ENCODE data around the gene ZDHHC14.

Gene ZDHHC14

GRCh38 chr6:157569543-157569942 is 188.6 kb downstream of the ZDHHC14 start:
- no peak overlapping the region for H3K4me3 ChIP-seq (ENCODE audit: insufficient read depth, low read length, poor library complexity, severe bottlenecking)
- no peak overlapping the region for H3K27ac ChIP-seq (ENCODE audit: low read depth, low read length)
- H4K20me1 ChIP-seq (ENCODE audit: low read depth, low read length), result no peaks in the 10 kb centered on the region
- no peak overlapping the region for H3K4me2 ChIP-seq (ENCODE audit: low read depth, low read length, poor library complexity, severe bottlenecking)
- H2AFZ ChIP-seq (ENCODE audit: low read depth, low read length, severe bottlenecking), result no peak overlapping the region
- no peak overlapping the region for H3K9ac ChIP-seq (ENCODE audit: low read length)
- H3F3A ChIP-seq (ENCODE audit: insufficient read depth), result no peaks in the 10 kb centered on the region
- H3K36me3 ChIP-seq (ENCODE audit: low read length), result no peaks in the 10 kb centered on the region
- H3K9me3 ChIP-seq (ENCODE audit: insufficient read depth, low read length), result no peaks in the 10 kb centered on the region
- no peaks in the 10 kb centered on the region for H3K9me2 ChIP-seq (replicated peaks; ENCODE audit: insufficient read depth, low read length)
- no peaks in the 10 kb centered on the region for H3K27me3 ChIP-seq (ENCODE audit: low read length)
- no peaks in the 10 kb centered on the region for H3K79me2 ChIP-seq (ENCODE audit: insufficient read depth, low read length)
- TF ChIP-seq, protein P1, sequence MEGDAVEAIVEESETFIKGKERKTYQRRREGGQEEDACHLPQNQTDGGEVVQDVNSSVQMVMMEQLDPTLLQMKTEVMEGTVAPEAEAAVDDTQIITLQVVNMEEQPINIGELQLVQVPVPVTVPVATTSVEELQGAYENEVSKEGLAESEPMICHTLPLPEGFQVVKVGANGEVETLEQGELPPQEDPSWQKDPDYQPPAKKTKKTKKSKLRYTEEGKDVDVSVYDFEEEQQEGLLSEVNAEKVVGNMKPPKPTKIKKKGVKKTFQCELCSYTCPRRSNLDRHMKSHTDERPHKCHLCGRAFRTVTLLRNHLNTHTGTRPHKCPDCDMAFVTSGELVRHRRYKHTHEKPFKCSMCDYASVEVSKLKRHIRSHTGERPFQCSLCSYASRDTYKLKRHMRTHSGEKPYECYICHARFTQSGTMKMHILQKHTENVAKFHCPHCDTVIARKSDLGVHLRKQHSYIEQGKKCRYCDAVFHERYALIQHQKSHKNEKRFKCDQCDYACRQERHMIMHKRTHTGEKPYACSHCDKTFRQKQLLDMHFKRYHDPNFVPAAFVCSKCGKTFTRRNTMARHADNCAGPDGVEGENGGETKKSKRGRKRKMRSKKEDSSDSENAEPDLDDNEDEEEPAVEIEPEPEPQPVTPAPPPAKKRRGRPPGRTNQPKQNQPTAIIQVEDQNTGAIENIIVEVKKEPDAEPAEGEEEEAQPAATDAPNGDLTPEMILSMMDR (IDR thresholded peaks at IDR 0.05; ENCODE audit: insufficient read depth, low read length, poor library complexity, severe bottlenecking), result no peak
- TF ChIP-seq EZH2phosphoT487 (conservative IDR thresholded peaks at IDR 0.05; ENCODE audit: low read length), result no peak

- no peak overlapping the region for H2AFZ ChIP-seq (ENCODE audit: low read depth, low read length, severe bottlenecking)
- H3K9me3 ChIP-seq (ENCODE audit: insufficient read depth, low read length), result no peaks in the 10 kb centered on the region
- H3K9me2 ChIP-seq (replicated peaks; ENCODE audit: insufficient read depth, low read length), result no peaks in the 10 kb centered on the region
- no peak overlapping the region for H3K27ac ChIP-seq (ENCODE audit: low read depth, low read length)
- TF ChIP-seq, protein P1 (IDR thresholded peaks at IDR 0.05; ENCODE audit: insufficient read depth, low read length, poor library complexity, severe bottlenecking), result no peak
- no peaks in the 10 kb centered on the region for H3K36me3 ChIP-seq (ENCODE audit: low read length)
- H4K20me1 ChIP-seq (ENCODE audit: low read depth, low read length), result no peaks in the 10 kb centered on the region
- H3K4me3 ChIP-seq (ENCODE audit: insufficient read depth, low read length, poor library complexity, severe bottlenecking), result no peak overlapping the region
- no peak overlapping the region for H3K4me2 ChIP-seq (ENCODE audit: low read depth, low read length, poor library complexity, severe bottlenecking)
- no peaks in the 10 kb centered on the region for H3K27me3 ChIP-seq (ENCODE audit: low read length)
- H3F3A ChIP-seq (ENCODE audit: insufficient read depth), result no peaks in the 10 kb centered on the region
- H3K79me2 ChIP-seq (ENCODE audit: insufficient read depth, low read length), result no peaks in the 10 kb centered on the region
- no peak overlapping the region for H3K9ac ChIP-seq (ENCODE audit: low read length)
These were observed 189.1 kb downstream of the ZDHHC14 start for GRCh38 chr6:157570104-157570503.

- Histone ChIP-seq H3F3A (ENCODE audit: insufficient read depth) (no peaks in the 10 kb centered on the region), H3K36me3 (ENCODE audit: low read length) (no peaks in the 10 kb centered on the region), H3K9me3 (ENCODE audit: insufficient read depth, low read length) (no peaks in the 10 kb centered on the region), H3K4me2 (ENCODE audit: low read depth, low read length, poor library complexity, severe bottlenecking) (peak overlapping the region; percentile 15), H3K79me2 (ENCODE audit: insufficient read depth, low read length) (no peaks in the 10 kb centered on the region), H3K4me3 (ENCODE audit: insufficient read depth, low read length, poor library complexity, severe bottlenecking) (no peak overlapping the region), H3K9me2 (replicated peaks; ENCODE audit: insufficient read depth, low read length) (no peaks in the 10 kb centered on the region), H3K27me3 (ENCODE audit: low read length) (no peaks in the 10 kb centered on the region), H2AFZ (ENCODE audit: low read depth, low read length, severe bottlenecking) (no peak overlapping the region), H3K27ac (ENCODE audit: low read depth, low read length) (no peak overlapping the region), H4K20me1 (ENCODE audit: low read depth, low read length) (no peaks in the 10 kb centered on the region), H3K9ac (ENCODE audit: low read length) (no peak overlapping the region)
- TF ChIP-seq, protein P1 (IDR thresholded peaks at IDR 0.05; ENCODE audit: insufficient read depth, low read length, poor library complexity, severe bottlenecking), result no peak
- TF ChIP-seq EZH2phosphoT487 (conservative IDR thresholded peaks at IDR 0.05; ENCODE audit: low read length), result no peak
These were observed 189.8 kb downstream of the ZDHHC14 start for GRCh38 chr6:157570752-157571151.
